Heart left ventricle (tissue), 16 donors: ENCODE data around the gene CYP26A1. TPM values are rescaled to one million over a fixed set of nuclear protein-coding genes. Genes with fewer than 3 reads are reported as not detected.
"Not testable (repeated sequence)": the region's sequence is repeated elsewhere in the genome, so short reads cannot be mapped to it uniquely, and the experiment has no call there.

Source experiments
- ATAC-seq, 4 donors: fragments of 200-7000 bp; cut with Tn5 transposase; one replicate each; pipeline ENCODE4 v1.9.1; 2020 to 2022; ENCODE audit warnings: moderate library complexity in 4 of 4, mild to moderate bottlenecking in 3 of 4, moderate number of reproducible peaks in 1 of 4
- DNase-seq, 5 donors: peaks; one replicate each; pipeline ENCODE4 v3.0.0-alpha.2; 2020
- H3K27ac ChIP-seq, 12 donors: fragments of 200-600 bp; sonication (generic) in 4 of 12; one replicate each; pipeline versions ENCODE4 v1.5.0 to v1.8.0; 2016 to 2022; ENCODE audit warnings: mild to moderate bottlenecking in 2 of 12
- H3K27me3 ChIP-seq, 9 donors: fragments of 200-600 bp; sonication (generic) in 2 of 9; one replicate each; pipeline versions ENCODE4 v1.5.1 to v1.8.0; 2016 to 2022; ENCODE audit warnings: mild to moderate bottlenecking in 3 of 9
- H3K36me3 ChIP-seq, 9 donors: fragments of 200-600 bp; sonication (generic) in 2 of 9; one replicate each; pipeline versions ENCODE4 v1.5.0 to v1.8.0; 2018 to 2022; ENCODE audit warnings: mild to moderate bottlenecking in 2 of 9
- H3K4me1 ChIP-seq, 12 donors: fragments of 200-600 bp; sonication (generic) in 4 of 12; one replicate each; pipeline versions ENCODE4 v1.5.0 to v1.8.0; 2016 to 2022; ENCODE audit warnings: mild to moderate bottlenecking in 3 of 12
- H3K4me3 ChIP-seq, 12 donors: fragments of 200-600 bp; sonication (generic) in 4 of 12; one replicate each; pipeline versions ENCODE4 v1.5.0 to v1.8.0; 2017 to 2022; ENCODE audit warnings: mild to moderate bottlenecking in 9 of 12, moderate library complexity in 4 of 12
- H3K9me3 ChIP-seq, 12 donors: fragments of 200-600 bp; sonication (generic) in 4 of 12; one replicate each; pipeline versions ENCODE4 v1.5.0 to v1.8.0; 2016 to 2022; ENCODE audit warnings: mild to moderate bottlenecking in 1 of 12
- CTCF ChIP-seq, 12 donors: fragments of 200-600 bp; sonication (generic) in 4 of 12; IDR thresholded peaks; one replicate each; pipeline versions ENCODE4 v1.5.0 to v1.8.0; 2018 to 2022; ENCODE audit warnings: antibody characterized with exemption in 12 of 12, mild to moderate bottlenecking in 5 of 12
- POLR2A ChIP-seq, 2 donors: fragments of 450-650 bp; IDR thresholded peaks; one replicate each; pipeline ENCODE4 v1.6.1; 2017; ENCODE audit warnings: antibody characterized with exemption in 2 of 2, mild to moderate bottlenecking in 2 of 2, moderate library complexity in 2 of 2
- WGBS, 4 donors: extraction: QIAGEN DNeasy Blood & Tissue Kit in 2 of 4; methylation state at CpG; one replicate each; pipeline versions ENCODE4 v1.1.5 to v1.1.7; 2013 to 2018; 5-methylcytosine and 5-hydroxymethylcytosine counted together
- intact Hi-C, 10 donors: fragments of 100-400 bp; cut with DNase I; formaldehyde crosslinking; loops; one replicate each; pipeline versions ENCODE4 v1.11.1 to v1.14.2; 2022
- polyA plus RNA-seq, 2 donors: library from polyadenylated mRNA; stranded (reverse); fragments of 200-250 nt; gene quantifications; one replicate each; pipeline ENCODE4 v1.2.3, GENCODE V29; 2013
- total RNA-seq, 9 donors: library from RNA; depleted of rRNA in 2 of 9; stranded (reverse); fragments of >200 nt in 2 of 9; fragmentation: NEBNext Ultra II Directional in 3 of 9; extraction: Animal tissue kit (Norgen Biotek cat#: 25700) in 3 of 9; gene quantifications; one replicate each; pipeline versions ENCODE4 v1.1.0 to v1.2.4, GENCODE V29; 2016 to 2023
- donor health status: ischemic (EF 13 %, LVEDD 7.1; RV severe dilation, severe dysfunction).
- donor health status: healthy with polysubstance abuse.
- donor health status: DM: no; HTN: yes; CAD: no.
- donor health status: DM: no; HTN: no; CAD: no.
- donor health status: ischemic (EF 25% LVEDD 6.9; RV normal size, moderate dysfunction).
- donor health status: ischemic (EF 25% LVEDD 5.7; RV mildly dilated, moderate dysfunction).
- donor health status: healthy.
- donor health status: DM: yes; HTN: yes; CAD: no.
- donor health status: ischemic (EF 35%, LVEDD 5.7; RV mildly dilated, moderate dysfunction).
- donor health status: nonischemic (EF 11% LVEDD 7.7; RV severe dilation, severe dysfunction).
- donor health status: DM: yes; HTN: yes; CAD: no.
- donor health status: PGD.
- donor health status: ischemic (EF 29% LVEDD 5.4; RV normal size, mild dysfunction).
- donor health status: nonischemic (EF 23%, LVEDD 6.1; RV moderate dilation, normal function).

The CYP26A1 gene
- total and polyA plus RNA-seq, 11 donors: not detected

GRCh38 chr10:93097386-93097785 is 23.7 kb downstream of the CYP26A1 start:
- Histone ChIP-seq H3K9me3 (no peaks in the 10 kb centered on the region), H3K36me3 (no peaks in the 10 kb centered on the region), H3K4me1 (no peaks in the 10 kb centered on the region), H3K27ac (no peak overlapping the region), H3K27me3 (peaks cover 0 to 2% (median 0%) of the 10 kb centered on the region in 9 donors), H3K4me3 (no peak overlapping the region)
- ATAC-seq (no peak), DNase-seq (no peak)
- WGBS, 4 donors: 41 to 62% (median 51%) methylated on average over 7 to 9 of the region's 9 CpGs
- TF ChIP-seq CTCF (IDR thresholded peaks at IDR 0.05): no peak
- no peak for TF ChIP-seq POLR2A (IDR thresholded peaks at IDR 0.05)
- intact Hi-C loops: no loop called here

- ATAC-seq (no peak), DNase-seq (no peak)
- WGBS, 4 donors: 68 to 86% (median 82%) methylated on average over 3 of the region's 3 CpGs
- intact Hi-C loops: no loop called here
- no peak overlapping the region for H3K27ac ChIP-seq
- H3K4me3 ChIP-seq: no peak overlapping the region
- no peaks in the 10 kb centered on the region for H3K36me3 ChIP-seq
- H3K9me3 ChIP-seq: peaks cover 0 to 10% (median 0%) of the 10 kb centered on the region in 12 donors
- H3K27me3 ChIP-seq: peaks cover 0 to 2% (median 0%) of the 10 kb centered on the region in 9 donors
- no peak for TF ChIP-seq POLR2A (IDR thresholded peaks at IDR 0.05)
- TF ChIP-seq CTCF (IDR thresholded peaks at IDR 0.05): no peak
- H3K4me1 ChIP-seq: no peaks in the 10 kb centered on the region
Measured at GRCh38 chr10:93098816-93099215, 25.1 kb downstream of the CYP26A1 start.

GRCh38 chr10:93099670-93100069 is 26.0 kb downstream of the CYP26A1 start:
- intact Hi-C loops: no loop called here
- H3K27me3 ChIP-seq: peaks cover 0 to 2% (median 0%) of the 10 kb centered on the region in 9 donors
- H3K27ac ChIP-seq: no peak overlapping the region
- ATAC-seq (no peak), DNase-seq (no peak)
- no peak for TF ChIP-seq CTCF (IDR thresholded peaks at IDR 0.05)
- no peak for TF ChIP-seq POLR2A (IDR thresholded peaks at IDR 0.05)
- H3K36me3 ChIP-seq: no peaks in the 10 kb centered on the region
- no peaks in the 10 kb centered on the region for H3K4me1 ChIP-seq
- H3K9me3 ChIP-seq: peaks cover 0 to 14% (median 0%) of the 10 kb centered on the region in 12 donors
- 89 to 90% (median 90%) methylated on average over 7 of the region's 7 CpGs for WGBS, 4 donors
- H3K4me3 ChIP-seq: no peak overlapping the region

DNA sequence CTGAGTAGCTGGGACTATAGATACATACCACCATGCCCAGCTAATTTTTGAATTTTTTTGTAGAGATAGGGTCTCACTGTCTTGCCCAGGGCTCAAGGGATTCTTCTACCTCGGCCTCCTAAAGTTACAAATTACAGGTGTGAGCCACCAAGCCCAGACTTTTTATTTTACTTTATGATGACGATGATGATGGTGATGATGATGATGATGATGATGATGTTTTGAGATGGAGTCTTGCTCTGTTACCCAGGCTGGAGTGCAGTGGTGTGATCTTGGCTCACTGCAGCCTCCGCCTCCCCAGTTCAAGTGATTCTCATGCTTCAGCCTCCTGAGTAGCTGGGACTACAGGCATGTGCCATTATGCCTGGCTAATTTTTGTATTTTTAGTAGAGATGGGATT is 27.5 kb downstream of the CYP26A1 start:
- intact Hi-C loops, DNase-seq, H3K36me3 ChIP-seq, H3K4me3 ChIP-seq, H3K27ac ChIP-seq, H3K27me3 ChIP-seq, ATAC-seq, H3K4me1 ChIP-seq: not testable (repeated sequence)
- 92 to 98% (median 93%) methylated on average over 3 of the region's 3 CpGs for WGBS, 4 donors
- H3K9me3 ChIP-seq: peaks cover 0 to 14% (median 0%) of the 10 kb centered on the region in 12 donors

- ATAC-seq (no peak), DNase-seq (no peak)
- H3K36me3 ChIP-seq: no peaks in the 10 kb centered on the region
- WGBS, 4 donors: 70 to 84% (median 78%) methylated on average over 1 of the region's 1 CpG
- no peak overlapping the region for H3K27ac ChIP-seq
- TF ChIP-seq CTCF (IDR thresholded peaks at IDR 0.05) (no peak), POLR2A (IDR thresholded peaks at IDR 0.05) (no peak)
- H3K27me3 ChIP-seq: no peaks in the 10 kb centered on the region
- no peak overlapping the region for H3K4me3 ChIP-seq
- H3K9me3 ChIP-seq: peaks cover 0 to 14% (median 0%) of the 10 kb centered on the region in 12 donors
- H3K4me1 ChIP-seq: no peaks in the 10 kb centered on the region
- intact Hi-C loops: no loop called here
Measured at GRCh38 chr10:93103953-93104352, 30.3 kb downstream of the CYP26A1 start.
